ENCODE data around the gene TIPIN.
"Not testable (repeated sequence)": the region's sequence is repeated elsewhere in the genome, so short reads cannot be mapped to it uniquely, and the experiment has no call there.

TIPIN gene

GRCh38 chr15:66356359-66357236 lies at the start of gene TIPIN:
Gene TIPIN, minus strand, starts transcription at chr15:66356685. Its CDS starts 3,738 bp downstream, at chr15:66352947.
- DNase-seq (ENCODE audit: low spot score): peak; percentile 97

GRCh38 chr15:66405615-66406014 lies 49.1 kb upstream of the TIPIN start:
- no peak for DNase-seq (ENCODE audit: low spot score)

- no peak for DNase-seq (ENCODE audit: low spot score)
Measured at GRCh38 chr15:66405007-66405406, 48.5 kb upstream of the TIPIN start.

DNA sequence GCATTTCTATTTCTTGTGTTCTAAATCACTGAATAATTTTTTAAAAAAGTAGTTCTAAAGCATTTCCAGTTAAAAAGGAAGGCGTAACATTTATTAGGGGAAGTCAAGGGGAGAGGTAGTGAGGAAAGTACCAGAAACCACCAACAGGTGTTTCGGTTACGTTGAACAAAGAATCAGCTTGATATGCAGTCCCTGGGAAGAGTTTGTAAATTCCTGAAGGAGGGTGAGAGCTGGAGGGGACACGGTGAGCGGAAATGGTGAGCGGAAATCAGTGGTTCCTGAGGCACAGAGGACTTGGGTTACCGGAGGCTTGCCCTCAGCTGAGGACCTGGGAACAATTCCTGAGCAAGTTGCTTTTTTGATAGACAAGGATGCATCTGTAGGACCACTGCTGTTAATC lies 48.0 kb upstream of the TIPIN start:
- no peak for DNase-seq (ENCODE audit: low spot score)

- no peak for DNase-seq (ENCODE audit: low spot score)
Measured at GRCh38 chr15:66404122-66404521, 47.6 kb upstream of the TIPIN start.

- no peak for DNase-seq (ENCODE audit: low spot score)
Measured at GRCh38 chr15:66403323-66403722, 46.8 kb upstream of the TIPIN start.

DNA sequence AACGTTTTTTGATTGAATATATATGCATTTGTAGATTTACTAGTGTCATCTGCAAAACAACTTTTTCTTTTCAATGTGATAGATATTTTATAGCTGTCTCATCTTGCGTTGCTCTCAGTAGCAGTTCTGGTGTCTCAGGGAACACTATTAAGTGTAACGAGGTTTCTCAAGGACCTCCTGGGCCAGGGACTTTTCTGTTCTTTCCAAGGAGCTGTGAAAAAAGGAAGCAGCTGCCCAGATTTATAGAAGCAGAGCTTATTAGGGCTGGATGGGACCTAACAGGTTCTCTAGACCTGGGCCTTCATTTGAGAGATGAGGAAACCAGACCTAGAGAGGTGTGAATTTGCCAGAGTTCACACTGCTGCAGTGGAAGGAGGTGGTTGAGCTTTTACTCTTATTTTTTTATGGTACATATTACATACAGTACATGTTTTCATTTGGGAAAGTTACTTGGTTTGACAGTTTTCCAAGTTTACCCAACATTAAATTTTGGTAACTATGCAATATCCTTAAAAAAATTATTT lies 46.3 kb upstream of the TIPIN start:
- DNase-seq (ENCODE audit: low spot score): no peak

DNA sequence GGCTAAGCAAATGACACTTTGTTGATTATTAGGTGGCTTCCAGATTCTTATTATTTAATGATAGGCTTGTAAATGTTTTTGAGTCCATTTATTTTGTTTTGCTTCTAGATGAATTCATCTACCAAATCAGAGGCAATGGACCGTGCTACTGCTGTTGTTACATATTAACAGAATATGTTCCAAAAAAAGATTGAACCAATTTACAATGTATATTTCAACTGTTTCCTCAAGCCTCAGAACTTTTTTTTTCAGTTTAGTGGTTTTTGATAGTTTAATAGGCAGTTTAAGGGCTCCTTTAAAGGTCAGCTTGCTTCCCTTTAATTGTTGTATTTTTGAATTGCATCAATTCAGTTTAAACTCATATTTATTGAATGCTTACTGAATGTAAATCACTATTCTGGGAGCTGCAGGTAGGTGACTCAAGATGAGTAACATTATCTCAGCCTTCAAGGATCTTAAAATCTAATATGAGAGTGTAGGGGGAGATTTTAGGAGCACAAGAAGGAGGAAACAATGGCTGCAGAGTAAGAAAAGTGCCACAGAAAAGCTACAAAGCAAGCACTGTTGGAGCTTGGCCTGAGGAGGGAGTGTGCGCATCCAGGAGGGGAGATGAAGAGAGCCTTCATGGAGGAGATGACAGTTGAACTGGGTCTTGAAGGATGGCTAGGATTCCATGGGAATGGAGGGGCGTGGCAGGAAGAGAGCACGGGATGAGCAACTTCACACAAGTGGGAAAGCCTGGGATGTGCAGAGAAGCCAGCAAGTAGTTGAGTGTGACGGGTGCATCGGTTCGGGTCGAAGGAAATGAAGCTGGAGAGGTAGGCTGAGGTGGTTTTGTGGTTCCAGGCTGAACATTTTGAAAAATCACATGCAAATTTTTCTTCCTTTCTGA lies 44.9 kb upstream of the TIPIN start:
- no peak for DNase-seq (ENCODE audit: low spot score)

DNA sequence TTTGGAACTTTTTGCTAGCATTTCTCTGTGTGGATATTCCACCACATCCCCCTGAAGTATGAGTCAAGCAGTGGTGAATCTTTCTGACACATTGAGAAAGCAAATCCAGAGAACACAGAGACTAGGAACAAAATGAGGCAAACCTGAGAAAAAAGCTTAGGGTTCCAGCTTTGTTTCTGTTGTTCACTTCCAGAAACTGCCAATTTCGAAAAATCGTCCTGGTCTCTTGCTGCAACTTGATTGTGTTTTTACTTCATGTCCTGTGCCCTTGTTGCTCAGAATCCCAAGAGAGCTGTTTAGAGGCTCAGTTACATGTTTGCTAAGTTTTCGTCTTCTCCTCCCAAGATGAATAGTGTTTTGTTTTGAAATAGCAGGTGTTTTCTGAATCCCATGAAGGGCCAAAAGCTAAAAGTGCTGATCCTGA lies 43.9 kb upstream of the TIPIN start:
- DNase-seq (ENCODE audit: low spot score): no peak

GRCh38 chr15:66399276-66399675 lies 42.8 kb upstream of the TIPIN start:
- DNase-seq (ENCODE audit: low spot score): no peak

- no peak for DNase-seq (ENCODE audit: low spot score)
Measured at GRCh38 chr15:66394915-66395314, 38.4 kb upstream of the TIPIN start.

GRCh38 chr15:66394472-66394871 lies 38.0 kb upstream of the TIPIN start:
- no peak for DNase-seq (ENCODE audit: low spot score)

- DNase-seq (ENCODE audit: low spot score): not testable (repeated sequence)
Measured at GRCh38 chr15:66393037-66393436, 36.6 kb upstream of the TIPIN start.

GRCh38 chr15:66390678-66391077 lies 34.2 kb upstream of the TIPIN start:
- DNase-seq (ENCODE audit: low spot score): peak; percentile 47

DNA sequence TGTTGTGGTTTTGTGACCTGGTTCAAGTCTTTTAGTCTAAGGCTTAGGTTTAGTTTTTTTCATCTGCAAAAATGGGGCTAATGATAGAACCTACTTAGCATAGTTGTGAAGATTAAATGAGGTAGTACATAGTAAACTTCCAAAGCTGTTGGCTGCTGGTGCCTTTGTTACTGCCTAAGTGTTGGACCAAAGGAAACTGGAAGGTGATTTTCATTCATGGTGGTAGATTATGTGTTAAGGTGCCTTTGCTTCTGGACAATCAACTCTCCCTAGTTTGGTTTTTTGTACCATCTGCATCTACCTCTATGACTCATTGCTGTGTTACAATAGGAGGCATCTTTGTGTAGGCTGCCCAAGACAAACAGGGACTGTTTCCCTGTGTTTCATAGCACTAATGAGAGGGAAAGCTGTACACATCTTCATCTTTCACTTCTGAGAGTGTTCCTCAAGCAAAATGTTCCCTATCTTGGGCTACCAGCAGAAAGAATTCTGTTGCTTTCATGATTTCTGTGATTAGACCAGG lies 33.4 kb upstream of the TIPIN start:
- DNase-seq (ENCODE audit: low spot score): no peak

DNA sequence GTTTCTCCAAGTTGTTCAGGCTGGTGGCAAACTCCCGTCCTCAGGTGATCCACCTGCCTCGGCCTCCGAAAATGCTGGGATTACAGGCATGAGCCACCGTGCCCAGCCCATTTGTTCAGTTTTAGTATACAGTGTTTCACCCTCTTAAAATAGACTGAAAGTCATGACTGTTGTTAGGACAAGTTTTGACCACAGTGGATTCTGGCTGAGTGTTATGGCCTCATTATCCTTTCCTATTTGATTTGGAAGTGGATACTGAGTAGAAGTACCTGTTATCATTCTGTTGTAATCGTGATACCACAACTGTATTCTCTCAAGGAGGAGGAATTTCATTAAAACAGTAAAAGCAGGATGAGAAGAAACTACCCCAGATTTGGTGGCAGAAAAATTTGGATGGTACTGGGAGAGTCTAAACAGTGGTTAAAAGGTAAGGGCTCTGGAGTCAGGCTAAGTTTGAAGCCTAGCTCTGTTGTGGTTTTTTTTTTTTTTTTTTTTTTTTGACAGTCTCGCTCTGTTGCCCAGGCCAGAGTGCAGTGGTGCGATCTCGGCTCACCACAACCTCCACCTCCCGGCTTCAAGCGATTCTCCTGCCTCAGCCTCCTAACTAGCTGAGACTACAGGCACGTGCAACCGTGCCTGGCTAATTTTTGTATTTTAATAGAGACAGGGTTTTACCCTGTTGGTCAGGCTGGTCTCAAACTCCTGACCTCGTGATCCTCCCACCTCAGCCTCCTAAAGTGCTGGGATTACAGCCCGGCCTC lies 32.8 kb upstream of the TIPIN start:
- DNase-seq (ENCODE audit: low spot score): peak; percentile 24

DNA sequence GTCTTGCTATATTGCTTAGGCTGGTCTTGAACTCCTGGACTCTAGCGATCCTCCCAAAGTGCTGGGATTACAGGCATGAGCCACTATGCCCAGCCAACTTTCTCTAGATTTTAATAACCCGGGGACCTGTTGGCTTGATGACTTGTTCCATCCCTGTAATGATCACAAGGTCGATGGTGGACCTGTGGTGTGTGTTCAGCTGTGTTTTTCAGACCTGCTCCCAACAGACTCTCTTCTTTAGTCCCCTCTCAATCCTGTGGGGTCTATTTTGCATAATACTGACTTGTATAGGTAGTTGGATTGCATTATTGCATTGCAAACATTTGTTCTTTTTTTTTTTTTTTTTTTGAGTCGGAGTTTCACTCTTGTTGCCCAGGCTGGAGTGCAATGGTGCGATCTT lies 32.1 kb upstream of the TIPIN start:
- no peak for DNase-seq (ENCODE audit: low spot score)

DNA sequence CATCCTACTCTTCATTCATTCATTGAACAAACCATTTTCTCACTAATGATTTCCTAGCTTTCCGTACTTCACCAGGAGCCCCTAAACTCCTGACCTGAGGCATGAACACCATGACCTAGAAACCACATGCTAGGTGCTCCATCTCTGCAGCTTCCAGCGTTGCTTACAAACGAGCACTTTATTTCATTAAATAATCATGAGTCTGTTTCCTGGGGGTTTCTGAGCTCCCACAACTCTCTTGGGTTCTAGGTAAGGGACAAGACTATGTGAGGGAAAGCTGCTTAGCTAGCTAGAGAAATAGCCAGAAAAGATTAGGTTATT lies 31.5 kb upstream of the TIPIN start:
- DNase-seq (ENCODE audit: low spot score): no peak

- DNase-seq (ENCODE audit: low spot score): peak; percentile 77
Measured at GRCh38 chr15:66387163-66388042, 30.9 kb upstream of the TIPIN start.

- DNase-seq (ENCODE audit: low spot score): peak; percentile 97
Measured at GRCh38 chr15:66386204-66387123, 30.0 kb upstream of the TIPIN start, which contains the start of gene MAP2K1. Gene MAP2K1, plus strand, starts transcription at chr15:66386912. Its CDS starts 436 bp downstream, at chr15:66387348.
